DMS53 (cell line): ENCODE data around the gene RABL6.
"Not testable (repeated sequence)": the region's sequence is repeated elsewhere in the genome, so short reads cannot be mapped to it uniquely, and the experiment has no call there.

Source experiments
- DNase-seq: peaks from one replicate; lab custom pipeline; 2025; lab: John Stamatoyannopoulos, UW

RABL6 gene

GRCh38 chr9:136857581-136858412, 50.0 kb downstream of the RABL6 start:
- peak; percentile 46 for DNase-seq

GRCh38 chr9:136858452-136858843, 50.7 kb downstream of the RABL6 start:
- no peak for DNase-seq

- DNase-seq = peak; percentile 53
Observed at GRCh38 chr9:136858844-136859757, 51.4 kb downstream of the RABL6 start.

GRCh38 chr9:136860529-136860928, 52.8 kb downstream of the RABL6 start:
- DNase-seq = no peak

- no peak for DNase-seq
Observed at GRCh38 chr9:136860933-136861873, 53.5 kb downstream of the RABL6 start.

- DNase-seq = no peak
Observed at GRCh38 chr9:136861874-136862457, 54.2 kb downstream of the RABL6 start.

GRCh38 chr9:136862849-136863622, 55.3 kb downstream of the RABL6 start:
- no peak for DNase-seq

- no peak for DNase-seq
Observed at GRCh38 chr9:136863623-136864273, 56.0 kb downstream of the RABL6 start.

GRCh38 chr9:136865041-136865767, 57.5 kb downstream of the RABL6 start:
- DNase-seq = no peak

- DNase-seq = peak; percentile 62
Observed at GRCh38 chr9:136865768-136866103, 58.0 kb downstream of the RABL6 start.

GRCh38 chr9:136866898-136867421, 59.2 kb downstream of the RABL6 start:
- DNase-seq = not testable (repeated sequence)

GRCh38 chr9:136867480-136867879, 59.7 kb downstream of the RABL6 start:
- DNase-seq = no peak

GRCh38 chr9:136867917-136868316, 60.2 kb downstream of the RABL6 start:
- no peak for DNase-seq

- DNase-seq = no peak
Observed at GRCh38 chr9:136868644-136869043, 60.9 kb downstream of the RABL6 start.

- DNase-seq = not testable (repeated sequence)
Observed at GRCh38 chr9:136869611-136870010, 61.9 kb downstream of the RABL6 start.

- no peak for DNase-seq
Observed at GRCh38 chr9:136875155-136875554, 67.4 kb downstream of the RABL6 start.

GRCh38 chr9:136876476-136876875, 68.7 kb downstream of the RABL6 start:
- DNase-seq = no peak

GRCh38 chr9:136880651-136881050, 72.9 kb downstream of the RABL6 start:
- DNase-seq = peak; percentile 43

- peak; percentile 72 for DNase-seq
Observed at GRCh38 chr9:136881691-136882108, 74.0 kb downstream of the RABL6 start.
